SK-N-SH (cell line): ENCODE results near the gene SMIM21. TPM values are rescaled to one million over a fixed set of nuclear protein-coding genes. Genes with fewer than 3 reads are reported as not detected.

Source experiments
- CTCF ChIA-PET: fragments of 300-600, 350-600 bp; formaldehyde crosslinking; extraction: SDS; loops from one replicate; lab custom pipeline; 2021; lab: Yijun Ruan, JAX
- POLR2A ChIA-PET: fragments of 350-600 bp; sonication (Branson Sonifier 250); formaldehyde crosslinking; extraction: SDS; loops from one replicate; lab custom pipeline; 2020; ENCODE audit warnings: antibody characterized with exemption, inconsistent platforms; lab: Yijun Ruan, JAX
- DNase-seq: peaks from one replicate; pipeline ENCODE4 v3.0.0; 2012
- H2AFZ ChIP-seq: fragments of 200-600 bp; sonication (generic); 2 replicates; pipeline ENCODE4 v1.8.1; 2016; ENCODE audit warnings: antibody characterized with exemption, mild to moderate bottlenecking, low read depth
- H3F3A ChIP-seq: fragments of 200-600 bp; sonication (generic); replicated peaks from 2 replicates; pipeline ENCODE3; 2016; ENCODE audit warnings: antibody characterized with exemption, mild to moderate bottlenecking; ENCODE audit not compliant: insufficient read depth
- H3K27ac ChIP-seq, 2 experiments: fragments of 200-500 bp in 1 of 2; fragments of 200-600 bp in 1 of 2; sonication (Bioruptor generic) in 1 of 2; sonication (generic), shearing (Covaris generic) in 1 of 2; 2 replicates each; pipeline versions ENCODE4 v1.5.1 to v1.6.1; 2014 to 2016; ENCODE audit warnings: low read depth in 2 of 2, inconsistent platforms in 1 of 2, low read length in 1 of 2, mild to moderate bottlenecking in 1 of 2, mixed read lengths in 1 of 2
- H3K27me3 ChIP-seq: fragments of 200-600 bp; sonication (generic), shearing (Covaris generic); 2 replicates; pipeline ENCODE4 v1.6.1; 2016; ENCODE audit warnings: mixed run types; ENCODE audit not compliant: insufficient read depth
- H3K36me3 ChIP-seq, 2 experiments: fragments of 200-500 bp in 1 of 2; fragments of 200-600 bp in 1 of 2; sonication (Bioruptor generic) in 1 of 2; sonication (generic) in 1 of 2; replicated peaks in 1 of 2; 2 replicates each; pipeline versions ENCODE3 to v1.5.1; 2014 to 2016; ENCODE audit warnings: low read length in 1 of 2, mild to moderate bottlenecking in 1 of 2; ENCODE audit not compliant: insufficient read depth in 2 of 2, control insufficient read depth in 1 of 2
- H3K4me1 ChIP-seq, 2 experiments: fragments of 200-500 bp in 1 of 2; fragments of 200-600 bp in 1 of 2; sonication (Bioruptor generic) in 1 of 2; sonication (generic), shearing (Covaris generic) in 1 of 2; 2 replicates each; pipeline versions ENCODE4 v1.5.1 to v1.6.1; 2014 to 2016; ENCODE audit warnings: low read depth in 1 of 2, low read length in 1 of 2, mixed run types in 1 of 2; ENCODE audit not compliant: insufficient read depth in 2 of 2, control insufficient read depth in 1 of 2
- H3K4me2 ChIP-seq: fragments of 200-600 bp; sonication (generic), shearing (Covaris generic); 2 replicates; pipeline ENCODE4 v1.6.1; 2017; ENCODE audit warnings: mixed run types
- H3K4me3 ChIP-seq, 2 experiments: fragments of 200-500 bp in 1 of 2; fragments of 200-600 bp in 1 of 2; sonication (Bioruptor generic) in 1 of 2; sonication (generic), shearing (Covaris generic) in 1 of 2; 2 replicates each; pipeline versions ENCODE4 v1.5.1 to v1.8.1; 2014 to 2016; ENCODE audit warnings: low read depth in 2 of 2, inconsistent platforms in 1 of 2, low read length in 1 of 2, mild to moderate bottlenecking in 1 of 2, mixed read lengths in 1 of 2, moderate library complexity in 1 of 2
- H3K79me2 ChIP-seq: fragments of 200-600 bp; sonication (generic); 2 replicates; pipeline ENCODE4 v1.8.1; 2017; ENCODE audit warnings: mild to moderate bottlenecking; ENCODE audit not compliant: insufficient read depth
- H3K9ac ChIP-seq: fragments of 200-600 bp; sonication (generic); 2 replicates; pipeline ENCODE4 v1.6.1; 2017; ENCODE audit warnings: mixed run types
- H3K9me2 ChIP-seq: fragments of 200-600 bp; sonication (generic); 2 replicates; pipeline ENCODE4 v1.6.1; 2017; ENCODE audit warnings: mixed run types
- H3K9me3 ChIP-seq: fragments of 200-600 bp; sonication (generic); 2 replicates; pipeline ENCODE4 v1.6.1; 2017; ENCODE audit warnings: mixed run types, mild to moderate bottlenecking, moderate library complexity
- H4K20me1 ChIP-seq: fragments of 200-600 bp; sonication (generic); 2 replicates; pipeline ENCODE4 v1.6.1; 2017; ENCODE audit warnings: mild to moderate bottlenecking, mixed run types; ENCODE audit not compliant: insufficient read depth
- CHD2 ChIP-seq: fragments of 150-350 bp; IDR thresholded peaks from 2 replicates; pipeline ENCODE4 v1.6.1; 2018; ENCODE audit warnings: low read length; ENCODE audit not compliant: partially characterized antibody
- EZH2phosphoT487 ChIP-seq: fragments of 200-600 bp; sonication (generic); IDR thresholded peaks from 2 replicates; pipeline ENCODE4 v1.6.1; 2017; ENCODE audit warnings: low read depth, mixed run types, mild to moderate bottlenecking, antibody characterized with exemption, moderate library complexity, borderline replicate concordance
- GATA2 ChIP-seq: sonication (generic); formaldehyde crosslinking; IDR thresholded peaks from 2 replicates; pipeline ENCODE4 v1.5.0; 2020; ENCODE audit warnings: mild to moderate bottlenecking, missing genetic modification reagents
- JUND ChIP-seq: IDR thresholded peaks from 2 replicates; pipeline ENCODE4 v1.4.0; 2012
- MEF2A ChIP-seq: IDR thresholded peaks from 2 replicates; pipeline ENCODE4 v1.4.0; 2012; ENCODE audit warnings: low read depth, borderline replicate concordance
- MXI1 ChIP-seq: IDR thresholded peaks from 2 replicates; pipeline ENCODE4 v1.6.1; 2012; ENCODE audit warnings: mild to moderate bottlenecking, low read depth, low read length, improper control_type of control experiment
- NFIC ChIP-seq: IDR thresholded peaks from 2 replicates; pipeline ENCODE4 v1.4.0; 2012; ENCODE audit warnings: borderline replicate concordance
- PBX3 ChIP-seq: IDR thresholded peaks from 2 replicates; pipeline ENCODE4; 2012
- POLR2AphosphoS5 ChIP-seq: IDR thresholded peaks from 2 replicates; pipeline ENCODE4 v1.6.1; 2012; ENCODE audit warnings: low read depth, low read length
- RAD21 ChIP-seq: IDR thresholded peaks from 2 replicates; pipeline ENCODE4 v1.6.1; 2012; ENCODE audit warnings: mild to moderate bottlenecking, low read length
- SMC3 ChIP-seq: IDR thresholded peaks from 2 replicates; pipeline ENCODE4 v1.6.1; 2012; ENCODE audit warnings: low read depth, low read length, improper control_type of control experiment
- TAF1 ChIP-seq: IDR thresholded peaks from 2 replicates; pipeline ENCODE4 v1.6.1; 2012; ENCODE audit warnings: low read depth, mild to moderate bottlenecking, low read length, moderate library complexity, borderline replicate concordance
- TCF12 ChIP-seq: IDR thresholded peaks from 2 replicates; pipeline ENCODE4 v1.4.0; 2012
- USF1 ChIP-seq: IDR thresholded peaks from 2 replicates; pipeline ENCODE4 v1.4.0; 2012; ENCODE audit warnings: low read depth, borderline replicate concordance
- USF2 ChIP-seq: fragments of 150-350 bp; IDR thresholded peaks from 2 replicates; pipeline ENCODE4 v1.6.1; 2017; ENCODE audit warnings: antibody characterized with exemption, low read length, low read depth, borderline replicate concordance
- YY1 ChIP-seq: IDR thresholded peaks from 2 replicates; pipeline ENCODE4 v1.4.0; 2012; ENCODE audit warnings: low read depth, mild to moderate bottlenecking
- WGBS: methylation state at CpG from one replicate; pipeline ENCODE4 v1.1.6; 2017; ENCODE audit warnings: low lambda C conversion rate; 5-methylcytosine and 5-hydroxymethylcytosine counted together
- polyA plus RNA-seq, 3 experiments: library from polyadenylated mRNA; depleted of rRNA; stranded (reverse); fragments of >200 nt; gene quantifications; 2 replicates each; pipeline ENCODE4 v1.2.3, GENCODE V29; 2012
- TF ChIP-seq, protein P1 (sequence below): fragments of 200-600 bp; sonication (generic); IDR thresholded peaks from 2 replicates; pipeline ENCODE4 v1.6.1; 2017; ENCODE audit warnings: antibody characterized with exemption, mild to moderate bottlenecking, moderate library complexity

The SMIM21 gene
- polyA plus RNA-seq, 1 of the 3 experiments (the other 2 are of a cell fraction): not detected

GRCh38 chr18:75429975-75430374 is 2.5 kb upstream of the SMIM21 start:
- H3F3A ChIP-seq: no peaks in the 10 kb centered on the region
- H3K4me3 ChIP-seq: no peak overlapping the region
- H3K27me3 ChIP-seq: peaks cover 5% of the 10 kb centered on the region; the same call in 1 of the 2 replicates
- no peak overlapping the region for H3K4me2 ChIP-seq
- H4K20me1 ChIP-seq: no peaks in the 10 kb centered on the region
- ChIA-PET POLR2A (no interaction called here), CTCF (interaction anchor here (1.9 kb wide), 1 partner anchor 48 kb away, joined by 4 read pairs; no protein-coding TSS in a partner anchor)
- H3K79me2 ChIP-seq: no peaks in the 10 kb centered on the region
- H3K9ac ChIP-seq: no peak overlapping the region
- H3K27ac ChIP-seq: no peak overlapping the region
- H3K9me2 ChIP-seq: no peaks in the 10 kb centered on the region
- 74% methylated on average over 9 of the region's 9 CpGs for WGBS
- no peak overlapping the region for H2AFZ ChIP-seq
- no peak for DNase-seq
- H3K9me3 ChIP-seq: no peaks in the 10 kb centered on the region
- TF ChIP-seq JUND (no peak), CHD2 (no peak), YY1 (no peak), SMC3 (no peak), EZH2phosphoT487 (no peak), MEF2A (no peak), USF2 (no peak), MXI1 (no peak), NFIC (no peak), RAD21 (no peak), GATA2 (CRISPR knock-in tag) (no peak), USF1 (no peak), TAF1 (no peak), TCF12 (no peak), PBX3 (no peak), POLR2AphosphoS5 (no peak)
- TF ChIP-seq, protein P1, sequence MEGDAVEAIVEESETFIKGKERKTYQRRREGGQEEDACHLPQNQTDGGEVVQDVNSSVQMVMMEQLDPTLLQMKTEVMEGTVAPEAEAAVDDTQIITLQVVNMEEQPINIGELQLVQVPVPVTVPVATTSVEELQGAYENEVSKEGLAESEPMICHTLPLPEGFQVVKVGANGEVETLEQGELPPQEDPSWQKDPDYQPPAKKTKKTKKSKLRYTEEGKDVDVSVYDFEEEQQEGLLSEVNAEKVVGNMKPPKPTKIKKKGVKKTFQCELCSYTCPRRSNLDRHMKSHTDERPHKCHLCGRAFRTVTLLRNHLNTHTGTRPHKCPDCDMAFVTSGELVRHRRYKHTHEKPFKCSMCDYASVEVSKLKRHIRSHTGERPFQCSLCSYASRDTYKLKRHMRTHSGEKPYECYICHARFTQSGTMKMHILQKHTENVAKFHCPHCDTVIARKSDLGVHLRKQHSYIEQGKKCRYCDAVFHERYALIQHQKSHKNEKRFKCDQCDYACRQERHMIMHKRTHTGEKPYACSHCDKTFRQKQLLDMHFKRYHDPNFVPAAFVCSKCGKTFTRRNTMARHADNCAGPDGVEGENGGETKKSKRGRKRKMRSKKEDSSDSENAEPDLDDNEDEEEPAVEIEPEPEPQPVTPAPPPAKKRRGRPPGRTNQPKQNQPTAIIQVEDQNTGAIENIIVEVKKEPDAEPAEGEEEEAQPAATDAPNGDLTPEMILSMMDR: no peak
- no peaks in the 10 kb centered on the region for H3K36me3 ChIP-seq
- H3K4me1 ChIP-seq: no peaks in the 10 kb centered on the region
